KMS-11 (cell line): ENCODE data around the gene JAKMIP1.

Experiments used
- H2AFZ ChIP-seq: fragments of 200-600 bp; sonication (generic); 2 replicates; pipeline ENCODE4 v1.6.1; 2016; ENCODE audit warnings: antibody characterized with exemption, mixed run types, low read depth
- H3K27ac ChIP-seq: fragments of 200-600 bp; sonication (generic); 2 replicates; pipeline ENCODE4 v1.6.1; 2016; ENCODE audit warnings: mild to moderate bottlenecking, mixed run types
- H3K27me3 ChIP-seq: fragments of 200-600 bp; sonication (generic); 2 replicates; pipeline ENCODE4 v1.6.1; 2017; ENCODE audit warnings: mild to moderate bottlenecking, low read depth, mixed run types, moderate library complexity; ENCODE audit not compliant: insufficient read depth
- H3K36me3 ChIP-seq: fragments of 200-600 bp; sonication (generic); 2 replicates; pipeline ENCODE4 v1.6.1; 2017; ENCODE audit warnings: mild to moderate bottlenecking, mixed run types; ENCODE audit not compliant: insufficient read depth
- H3K4me1 ChIP-seq: fragments of 200-600 bp; sonication (generic); 2 replicates; pipeline ENCODE4 v1.6.1; 2016; ENCODE audit warnings: mild to moderate bottlenecking, low read depth, mixed run types; ENCODE audit not compliant: poor library complexity, severe bottlenecking
- H3K4me2 ChIP-seq: fragments of 200-600 bp; sonication (generic); 2 replicates; pipeline ENCODE4 v1.7.0; 2016; ENCODE audit warnings: mild to moderate bottlenecking, mixed run types
- H3K4me3 ChIP-seq: fragments of 200-600 bp; sonication (generic); IDR thresholded peaks from 2 replicates; pipeline ENCODE4 v1.6.1; 2017; ENCODE audit warnings: low read depth, low read length, mixed read lengths; ENCODE audit not compliant: insufficient read depth
- H3K79me2 ChIP-seq: fragments of 200-600 bp; sonication (generic); 2 replicates; pipeline ENCODE4 v1.6.1; 2016; ENCODE audit warnings: low read depth, mixed run types; ENCODE audit not compliant: insufficient read depth
- H3K9ac ChIP-seq: fragments of 200-600 bp; sonication (generic); 2 replicates; pipeline ENCODE4 v1.6.1; 2016; ENCODE audit warnings: mild to moderate bottlenecking, mixed run types
- H4K20me1 ChIP-seq: fragments of 200-600 bp; sonication (generic); 2 replicates; pipeline ENCODE4 v1.6.1; 2016; ENCODE audit warnings: mild to moderate bottlenecking, mixed run types; ENCODE audit not compliant: insufficient read depth
- CTCF ChIP-seq: fragments of 200-600 bp; sonication (generic); conservative IDR thresholded peaks from 2 replicates; pipeline ENCODE4 v1.6.1; 2017; ENCODE audit warnings: low read depth, mild to moderate bottlenecking, antibody characterized with exemption, low read length, moderate library complexity, mixed read lengths

JAKMIP1 gene

DNA sequence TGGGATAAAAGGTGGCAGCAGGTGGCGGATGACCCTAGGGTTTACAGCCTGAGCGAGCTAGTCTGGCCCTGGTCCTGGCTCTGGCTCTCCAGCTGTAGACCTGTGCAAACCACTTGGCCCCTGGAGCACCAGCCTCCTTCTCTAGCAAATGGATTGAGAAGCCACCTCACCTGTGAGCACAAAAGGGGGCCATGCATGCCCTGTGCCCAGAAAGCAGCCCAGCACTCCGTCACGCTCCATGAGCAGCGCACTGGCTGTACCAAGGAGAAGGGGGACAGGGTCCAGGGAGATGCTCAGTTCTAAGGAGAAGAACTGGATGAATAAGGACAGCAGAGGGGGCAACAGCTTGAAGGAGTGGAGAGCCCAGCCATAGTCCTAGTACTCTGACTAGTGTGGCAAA is 135.2 kb downstream of the JAKMIP1 start:
- no peak overlapping the region for H3K27ac ChIP-seq
- H3K9ac ChIP-seq = no peak overlapping the region
- H3K79me2 ChIP-seq = no peaks in the 10 kb centered on the region
- TF ChIP-seq CTCF = no peak
- no peaks in the 10 kb centered on the region for H3K36me3 ChIP-seq
- H3K4me1 ChIP-seq = no peaks in the 10 kb centered on the region
- H4K20me1 ChIP-seq = no peaks in the 10 kb centered on the region
- H2AFZ ChIP-seq = no peak overlapping the region
- H3K4me3 ChIP-seq = no peak overlapping the region
- no peak overlapping the region for H3K4me2 ChIP-seq
- no peaks in the 10 kb centered on the region for H3K27me3 ChIP-seq

DNA sequence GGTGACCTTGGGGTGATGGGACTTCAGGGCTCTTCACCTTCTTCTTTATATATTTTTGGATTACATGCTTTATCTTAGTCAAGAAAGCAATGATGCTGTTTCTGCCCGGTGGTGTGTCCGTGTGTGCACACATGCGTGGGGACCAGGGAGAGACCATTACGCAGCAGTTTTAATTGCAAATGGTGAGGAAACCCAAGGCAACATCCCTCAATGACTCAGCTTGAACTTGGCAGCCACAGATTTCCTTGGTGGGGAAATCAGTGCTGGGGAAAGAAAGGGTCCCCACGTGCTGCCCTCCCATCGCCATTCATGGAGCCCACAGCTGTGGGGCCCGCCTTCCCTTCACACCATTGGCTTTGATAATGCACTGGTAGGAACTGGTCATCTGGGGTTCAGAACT is 136.0 kb downstream of the JAKMIP1 start:
- Histone ChIP-seq H3K4me3 (no peak overlapping the region), H3K27me3 (no peaks in the 10 kb centered on the region), H2AFZ (no peak overlapping the region), H3K4me2 (no peak overlapping the region), H3K79me2 (no peaks in the 10 kb centered on the region), H3K27ac (no peak overlapping the region), H3K9ac (no peak overlapping the region), H3K4me1 (no peaks in the 10 kb centered on the region), H3K36me3 (no peaks in the 10 kb centered on the region), H4K20me1 (no peaks in the 10 kb centered on the region)
- no peak for TF ChIP-seq CTCF

- Histone ChIP-seq H3K36me3 (no peaks in the 10 kb centered on the region), H2AFZ (no peak overlapping the region), H3K4me3 (no peak overlapping the region), H4K20me1 (no peaks in the 10 kb centered on the region), H3K27ac (no peak overlapping the region), H3K27me3 (no peaks in the 10 kb centered on the region), H3K79me2 (no peaks in the 10 kb centered on the region), H3K4me1 (no peaks in the 10 kb centered on the region), H3K9ac (no peak overlapping the region), H3K4me2 (no peak overlapping the region)
- no peak for TF ChIP-seq CTCF
Measured at GRCh38 chr4:6063684-6064083, 136.7 kb downstream of the JAKMIP1 start.

DNA sequence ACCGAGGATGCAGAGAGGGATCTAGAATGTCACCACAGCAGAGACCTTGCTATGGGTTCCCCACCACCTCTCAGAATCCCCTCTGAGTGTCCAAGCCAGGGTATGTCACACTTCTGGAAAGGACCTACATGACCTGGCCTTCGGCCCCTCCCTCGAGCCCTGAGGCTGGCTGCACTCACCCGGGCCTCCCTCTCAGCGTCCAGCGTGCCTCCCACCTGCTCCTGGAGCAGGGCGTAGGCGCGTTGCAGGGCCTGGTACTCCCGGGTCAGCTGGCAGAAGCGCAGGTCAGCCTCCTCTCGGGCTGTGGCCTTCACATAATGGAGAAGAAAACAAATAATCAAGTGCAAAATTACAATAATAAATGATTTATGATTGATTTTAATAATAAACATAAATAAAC is 138.2 kb downstream of the JAKMIP1 start:
- no peak overlapping the region for H2AFZ ChIP-seq
- no peaks in the 10 kb centered on the region for H4K20me1 ChIP-seq
- no peaks in the 10 kb centered on the region for H3K36me3 ChIP-seq
- no peak overlapping the region for H3K9ac ChIP-seq
- H3K79me2 ChIP-seq = no peaks in the 10 kb centered on the region
- H3K4me3 ChIP-seq = no peak overlapping the region
- H3K27me3 ChIP-seq = no peaks in the 10 kb centered on the region
- no peaks in the 10 kb centered on the region for H3K4me1 ChIP-seq
- no peak overlapping the region for H3K4me2 ChIP-seq
- no peak overlapping the region for H3K27ac ChIP-seq
- no peak for TF ChIP-seq CTCF
